HG03135 (cell line): ENCODE data around the gene TPCN1.

Source experiments
- ATAC-seq: cut with Tn5 transposase; IDR thresholded peaks from one replicate; pipeline ENCODE4 v1.9.1; 2021; ENCODE audit warnings: mild to moderate bottlenecking, moderate library complexity; ENCODE audit not compliant: unreplicated experiment

The TPCN1 gene

DNA sequence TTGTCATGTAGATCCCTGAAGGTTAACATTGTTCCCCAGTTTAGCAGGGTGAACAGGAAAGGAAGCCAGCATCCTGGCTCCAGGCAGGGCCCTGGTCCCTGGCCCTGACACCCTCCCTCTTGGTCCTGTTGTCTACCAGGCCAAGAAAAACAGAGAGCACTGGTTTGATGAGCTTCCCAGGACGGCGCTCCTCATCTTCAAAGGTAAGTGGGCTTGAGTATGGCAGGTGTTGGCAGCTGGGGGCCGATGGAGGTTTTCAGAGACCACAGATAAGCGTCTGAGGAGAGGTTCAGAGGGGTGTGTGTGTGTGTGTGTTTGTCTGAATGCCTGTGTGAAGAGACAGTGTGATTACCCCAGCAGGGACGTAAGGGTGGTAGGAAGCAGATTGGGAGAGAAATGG is 57.4 kb downstream of the TPCN1 start:
- no peak for ATAC-seq

GRCh38 chr12:113284751-113285150 is 63.5 kb downstream of the TPCN1 start:
- no peak for ATAC-seq

DNA sequence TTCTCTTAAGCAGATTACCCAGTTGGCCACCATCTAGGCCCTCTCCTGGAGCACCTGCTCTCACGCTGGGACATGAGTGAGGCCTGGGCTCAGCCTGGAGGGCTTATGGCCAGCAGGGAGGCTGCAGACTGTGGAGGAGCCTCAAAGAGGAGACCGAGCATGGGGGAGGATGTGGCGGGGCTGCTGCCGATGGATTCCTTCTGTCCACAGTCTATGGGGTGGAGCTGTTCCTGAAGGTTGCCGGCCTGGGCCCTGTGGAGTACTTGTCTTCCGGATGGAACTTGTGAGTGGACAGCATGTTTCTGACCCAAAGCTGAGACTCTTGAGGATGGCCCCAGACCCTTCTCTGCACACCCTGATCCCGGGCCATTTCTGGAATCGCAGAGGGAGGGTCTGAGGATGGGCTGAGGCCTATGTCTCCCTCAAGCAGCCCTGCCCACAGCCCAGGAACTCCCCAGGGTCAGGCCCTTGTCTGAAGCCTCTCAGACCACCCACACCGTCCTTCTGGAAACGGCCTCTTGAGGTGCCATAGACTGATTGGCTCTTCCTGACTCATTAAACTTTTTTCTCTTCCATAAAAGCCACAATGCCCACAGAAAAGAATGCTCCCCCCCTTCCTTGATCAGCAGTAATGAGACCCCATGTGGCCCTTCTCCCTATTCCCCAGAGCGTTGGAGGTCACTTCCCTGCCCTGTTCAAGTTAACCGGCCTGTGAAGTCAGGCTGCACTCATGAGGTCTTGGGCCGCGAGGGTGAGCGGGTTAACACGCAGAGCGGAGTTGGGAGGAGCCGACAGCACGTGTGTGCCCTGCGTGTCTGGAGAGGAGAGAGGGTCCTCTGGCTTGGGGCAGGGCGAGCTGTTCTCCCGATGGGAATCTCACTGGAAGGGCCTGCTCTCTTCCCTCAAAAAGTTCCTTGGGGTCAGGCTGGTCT is 64.7 kb downstream of the TPCN1 start:
- ATAC-seq = no peak

DNA sequence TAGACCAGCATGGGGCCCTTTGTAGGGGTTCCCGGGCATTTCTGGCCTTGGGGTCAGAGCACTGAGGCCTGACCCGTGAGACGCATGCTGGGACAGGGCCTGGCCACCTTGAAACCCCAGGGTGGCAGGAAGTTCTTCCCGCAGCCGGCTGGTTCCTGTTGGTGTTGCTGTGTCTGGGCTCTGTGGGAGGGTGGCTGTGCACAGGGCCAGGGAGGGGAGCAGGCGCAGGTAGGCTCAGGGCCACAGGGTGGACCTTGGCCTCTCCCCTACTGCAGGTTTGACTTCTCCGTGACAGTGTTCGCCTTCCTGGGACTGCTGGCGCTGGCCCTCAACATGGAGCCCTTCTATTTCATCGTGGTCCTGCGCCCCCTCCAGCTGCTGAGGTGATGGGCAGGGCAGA is 65.4 kb downstream of the TPCN1 start:
- ATAC-seq = no peak

DNA sequence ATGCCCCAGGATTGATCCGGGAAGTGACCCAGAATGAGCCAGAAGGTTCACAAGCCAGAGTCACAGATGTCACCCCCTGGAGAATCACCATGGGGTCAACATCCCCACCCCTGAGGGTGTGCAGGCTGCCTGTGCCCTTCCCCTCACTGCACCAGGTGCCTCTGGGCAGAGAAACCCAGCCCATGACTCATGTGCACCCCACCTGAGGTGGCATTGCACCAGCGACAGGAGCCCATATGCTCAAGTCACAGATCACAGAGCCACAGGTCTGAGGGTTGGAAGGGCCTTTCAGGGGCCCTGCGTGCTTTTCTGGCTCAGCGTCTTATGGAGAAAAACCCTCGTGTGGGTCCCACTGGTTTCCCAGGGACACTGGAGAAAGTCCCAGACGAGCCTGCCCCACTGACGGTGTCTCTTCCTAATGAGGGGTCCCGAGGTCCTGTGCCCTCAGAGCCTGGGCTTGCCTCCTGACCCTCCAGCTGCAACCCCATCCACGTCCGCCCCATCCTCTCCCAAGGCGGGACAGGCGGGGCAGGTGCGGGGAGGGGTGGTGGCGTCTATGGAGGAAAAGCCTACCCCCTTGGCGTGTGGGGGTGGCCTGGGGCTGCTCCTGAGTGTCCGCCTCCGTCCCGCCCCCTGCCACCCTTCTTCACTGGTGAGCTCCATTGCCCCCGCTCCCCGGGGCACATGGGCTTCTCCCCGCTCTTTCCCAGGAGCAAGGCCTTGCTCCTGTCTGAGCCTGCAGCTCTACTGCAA is 66.1 kb downstream of the TPCN1 start:
- no peak for ATAC-seq

GRCh38 chr12:113287899-113288282 is 66.6 kb downstream of the TPCN1 start:
- no peak for ATAC-seq

GRCh38 chr12:113289361-113289760 is 68.1 kb downstream of the TPCN1 start:
- no peak for ATAC-seq

GRCh38 chr12:113290506-113290905 is 69.2 kb downstream of the TPCN1 start:
- no peak for ATAC-seq

DNA sequence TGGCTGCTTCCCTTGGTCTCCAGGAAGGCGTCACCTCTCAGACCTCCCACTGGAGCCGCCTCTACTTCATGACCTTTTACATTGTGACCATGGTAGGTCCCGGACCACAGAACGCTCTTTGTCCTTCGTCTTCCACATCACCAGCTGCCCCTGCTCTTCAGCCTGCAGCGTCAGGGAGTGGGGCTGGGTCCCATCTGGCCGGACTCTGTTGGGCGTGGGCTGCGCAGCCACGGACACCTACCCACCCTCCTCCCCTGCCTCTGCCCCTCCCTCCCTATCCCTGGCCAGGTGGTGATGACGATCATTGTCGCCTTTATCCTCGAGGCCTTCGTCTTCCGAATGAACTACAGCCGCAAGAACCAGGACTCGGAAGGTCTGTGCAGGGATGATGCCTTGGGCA is 70.3 kb downstream of the TPCN1 start:
- ATAC-seq = no peak

DNA sequence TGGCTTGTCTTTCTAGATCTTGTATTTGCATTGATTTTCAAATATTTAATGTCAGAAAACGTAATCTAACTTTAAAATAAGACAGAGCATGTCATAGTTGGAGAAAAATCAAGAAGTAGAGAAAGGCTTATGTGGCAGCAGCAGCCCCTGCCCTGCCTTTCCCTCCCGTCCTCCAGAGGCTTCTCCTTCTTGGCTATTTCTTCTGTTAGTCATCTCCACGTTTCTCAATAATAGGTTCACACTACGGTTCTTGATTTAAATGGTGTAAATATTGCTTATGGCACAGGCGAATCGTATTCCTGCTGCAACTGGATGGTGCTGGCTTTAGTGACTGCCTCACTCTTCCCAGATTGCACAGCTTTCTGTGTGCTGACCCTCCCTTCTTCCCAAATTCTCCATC is 70.8 kb downstream of the TPCN1 start:
- no peak for ATAC-seq

DNA sequence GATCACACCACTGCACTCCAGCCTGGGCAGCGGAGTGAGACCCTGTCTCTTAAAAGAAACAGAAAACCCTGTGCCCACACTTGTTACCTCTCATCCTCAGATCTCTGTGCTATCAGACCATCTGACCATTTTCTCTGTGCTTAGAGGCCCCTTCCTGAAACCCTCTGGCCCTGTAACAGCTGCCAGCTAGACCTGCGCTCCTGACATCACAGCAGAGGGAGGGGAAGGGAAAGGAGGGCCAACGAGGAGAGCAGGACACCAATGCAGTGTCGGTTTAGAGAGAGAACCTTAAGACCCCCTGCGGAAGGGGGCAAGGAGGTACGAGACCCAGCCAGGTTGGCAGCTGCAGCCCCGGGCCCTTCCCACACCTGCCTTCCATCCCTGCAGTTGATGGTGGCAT is 71.3 kb downstream of the TPCN1 start:
- no peak for ATAC-seq

DNA sequence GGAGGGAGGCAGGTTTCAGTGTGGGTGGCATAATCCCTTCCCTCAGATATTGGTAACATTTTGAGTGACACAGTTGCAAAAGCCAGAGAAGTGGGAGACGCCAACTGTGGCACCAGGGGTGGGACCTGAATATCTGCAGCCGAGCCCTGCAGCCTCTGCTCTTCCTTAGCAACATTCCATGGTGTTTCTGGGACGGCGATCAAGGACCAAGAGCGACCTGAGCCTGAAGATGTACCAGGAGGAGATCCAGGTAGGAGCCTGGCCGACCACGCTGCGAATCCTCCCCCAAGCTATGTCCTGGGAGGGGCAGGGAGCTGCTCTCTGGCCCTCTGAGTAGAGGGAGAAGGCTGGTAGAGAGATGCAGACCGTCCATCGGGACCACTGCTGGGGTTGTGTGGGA is 71.8 kb downstream of the TPCN1 start:
- no peak for ATAC-seq

DNA sequence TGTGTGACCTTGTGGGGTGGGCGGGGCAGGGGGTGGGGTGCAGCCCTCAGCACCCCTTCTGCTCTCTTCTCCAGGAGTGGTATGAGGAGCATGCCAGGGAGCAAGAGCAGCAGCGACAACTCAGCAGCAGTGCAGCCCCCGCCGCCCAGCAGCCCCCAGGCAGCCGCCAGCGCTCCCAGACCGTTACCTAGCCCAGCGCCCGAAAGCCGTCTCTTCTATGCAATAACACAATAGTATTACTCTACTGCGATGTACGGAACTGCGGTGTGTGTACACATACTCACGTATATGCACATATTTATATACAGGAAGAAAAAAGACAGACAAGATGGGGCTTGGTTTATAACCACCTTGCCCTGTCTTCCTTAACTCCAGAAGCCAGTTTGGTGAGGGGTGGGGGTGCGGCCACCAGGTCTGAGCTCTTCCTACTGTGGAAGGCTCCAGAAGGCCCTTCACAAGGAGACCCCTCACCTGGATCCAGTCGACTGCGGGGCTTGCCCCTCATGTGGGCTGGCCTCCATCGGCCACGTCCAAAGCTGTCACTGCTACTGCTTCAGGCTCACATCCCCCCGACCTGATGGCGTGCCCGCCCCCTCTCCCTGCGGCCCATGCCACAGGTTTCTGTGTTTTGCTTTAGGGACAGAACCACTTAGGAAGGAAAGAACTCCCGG is 74.8 kb downstream of the TPCN1 start:
- ATAC-seq = no peak

DNA sequence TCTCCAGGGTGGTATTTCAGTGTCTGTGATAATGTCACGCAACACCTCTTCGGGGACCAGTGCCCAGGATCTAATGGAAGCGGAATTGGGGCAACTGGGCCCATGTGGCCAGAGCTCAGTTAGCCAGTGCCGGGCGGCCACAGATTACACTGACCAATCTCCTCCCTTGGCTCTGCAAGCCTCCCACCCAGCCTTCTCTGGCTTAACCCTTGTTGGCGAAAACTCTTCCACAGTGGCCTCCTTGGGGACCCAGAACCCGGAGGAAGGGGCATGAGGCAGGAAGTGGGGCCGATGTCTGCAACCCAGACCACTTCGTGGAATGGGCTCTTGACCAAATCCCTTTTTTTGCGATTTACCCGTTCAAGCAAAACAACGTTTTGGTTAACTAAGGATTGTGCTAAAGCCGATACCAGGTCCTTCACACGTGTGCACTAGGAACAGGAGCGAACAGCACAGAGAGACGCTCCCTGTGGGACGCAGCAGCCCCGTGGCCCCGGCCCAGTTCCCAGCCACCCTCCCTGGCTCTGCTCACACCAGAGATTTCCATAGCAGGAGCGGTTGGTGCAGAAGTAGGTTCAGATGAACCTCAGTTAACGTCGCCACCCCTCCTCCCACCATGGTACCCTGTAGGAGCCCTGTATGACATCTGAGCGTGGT is 75.4 kb downstream of the TPCN1 start:
- no peak for ATAC-seq

GRCh38 chr12:113297214-113297587 is 75.9 kb downstream of the TPCN1 start:
- ATAC-seq = no peak

GRCh38 chr12:113297621-113298471 is 76.6 kb downstream of the TPCN1 start:
- no peak for ATAC-seq

GRCh38 chr12:113298472-113298817 is 77.2 kb downstream of the TPCN1 start:
- ATAC-seq = no peak

- no peak for ATAC-seq
Measured at GRCh38 chr12:113298861-113299545, 77.7 kb downstream of the TPCN1 start.

DNA sequence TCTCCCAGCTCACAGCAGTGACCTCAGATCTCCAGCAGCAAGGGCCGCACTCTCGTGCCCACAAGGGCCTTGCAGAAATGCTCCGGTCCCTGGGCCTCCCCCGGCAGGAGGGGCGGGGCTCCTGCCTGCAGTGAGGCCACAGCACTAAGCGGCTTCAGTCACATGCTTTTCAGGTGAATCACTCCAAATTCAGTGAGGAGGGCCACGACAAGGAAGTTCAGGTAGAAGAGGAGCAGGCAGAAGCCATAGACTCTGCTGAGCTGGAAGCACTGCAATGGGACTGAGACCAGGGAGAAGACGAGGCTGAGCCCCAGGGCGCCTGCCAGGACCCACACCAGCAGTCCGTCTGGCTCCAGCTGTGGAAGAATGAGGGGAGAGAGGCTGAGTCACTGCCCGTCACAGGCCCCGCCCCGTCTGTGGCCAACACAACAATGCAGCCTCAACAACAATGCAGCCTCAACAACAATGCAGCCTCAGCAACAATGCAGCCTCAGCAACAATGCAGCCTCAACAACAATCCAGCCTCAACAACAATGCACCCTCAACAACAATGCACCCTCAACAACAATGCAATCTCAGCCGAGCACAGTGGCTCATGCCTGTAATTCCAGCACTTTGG is 78.5 kb downstream of the TPCN1 start:
- no peak for ATAC-seq
